GM18499 (cell line): ENCODE data around the gene STK39.
"Not testable (repeated sequence)": the region's sequence is repeated elsewhere in the genome, so short reads cannot be mapped to it uniquely, and the experiment has no call there.

Experiments
- ATAC-seq: cut with Tn5 transposase; IDR thresholded peaks from one replicate; pipeline ENCODE4 v1.9.1; 2021; ENCODE audit warnings: moderate number of reproducible peaks; ENCODE audit not compliant: insufficient read depth, unreplicated experiment

The STK39 gene

DNA sequence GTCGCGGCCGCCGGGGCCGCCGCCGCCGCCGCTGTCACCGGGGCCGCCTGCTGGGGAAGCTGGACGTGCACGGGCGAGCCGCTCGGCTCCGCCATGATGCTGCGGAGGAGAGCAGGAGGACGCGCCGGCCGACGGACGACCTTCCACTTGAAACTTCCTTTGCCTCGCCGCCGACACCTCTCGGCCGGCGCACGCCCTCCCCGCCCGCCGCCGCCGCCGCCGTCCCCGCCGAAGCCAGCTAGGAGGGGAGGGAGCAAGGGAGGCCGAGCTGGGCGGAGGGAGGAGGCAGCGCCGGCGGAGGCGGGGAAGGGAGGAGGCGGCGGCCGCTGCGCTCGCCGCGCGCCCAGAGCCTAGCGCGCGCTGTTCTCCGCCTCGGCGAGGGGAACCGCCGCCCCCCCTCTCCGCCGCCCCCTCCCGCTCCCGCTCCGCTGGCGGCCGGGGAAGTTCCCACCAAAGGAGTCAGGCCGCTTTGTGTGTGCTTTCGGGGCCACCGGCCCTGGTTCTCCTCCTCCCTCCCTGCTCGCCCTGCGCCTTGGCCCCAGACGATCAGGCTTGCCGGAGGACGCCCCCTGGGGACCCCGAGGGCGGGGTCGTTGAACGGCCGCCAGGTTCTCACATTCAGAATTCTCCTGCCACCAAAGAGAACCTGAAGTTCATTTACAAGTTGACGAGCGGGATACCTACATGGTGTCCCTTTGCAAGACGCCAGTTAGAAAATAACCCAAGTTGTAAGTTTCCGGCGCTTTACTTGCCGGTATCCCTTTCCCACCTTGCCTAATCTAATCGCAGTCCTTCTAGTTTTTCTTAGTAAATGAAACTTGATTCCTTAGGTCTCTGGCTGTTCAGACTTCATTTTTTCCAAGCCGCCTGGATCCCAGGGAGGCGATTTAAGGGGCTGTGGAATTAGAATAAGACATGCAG lies at the start of gene STK39:
STK39 (minus strand) TSS at position 255 of the 921 bp plus-strand sequence; CDS start at position 95, 160 bp downstream.
- peak; percentile 50 for ATAC-seq

DNA sequence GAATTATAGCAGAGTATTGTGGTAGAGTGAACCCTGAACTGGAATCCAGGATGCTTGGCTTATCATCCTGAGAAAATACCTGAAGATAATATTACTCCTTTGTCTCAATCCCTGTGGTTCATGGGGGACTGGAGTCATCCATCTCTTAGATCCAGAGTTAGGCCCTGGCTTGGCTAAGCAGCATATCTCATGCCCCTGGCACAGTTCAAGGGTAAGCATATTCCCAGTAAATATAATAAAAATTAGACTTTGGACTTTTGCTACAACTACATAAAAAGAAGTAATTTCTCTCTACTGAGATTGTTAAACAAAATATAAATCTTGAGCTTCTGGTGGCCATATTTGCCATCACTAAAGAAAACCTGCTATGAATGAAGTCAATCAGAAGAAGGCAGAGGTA lies 47.7 kb upstream of the STK39 start:
- ATAC-seq, result no peak

DNA sequence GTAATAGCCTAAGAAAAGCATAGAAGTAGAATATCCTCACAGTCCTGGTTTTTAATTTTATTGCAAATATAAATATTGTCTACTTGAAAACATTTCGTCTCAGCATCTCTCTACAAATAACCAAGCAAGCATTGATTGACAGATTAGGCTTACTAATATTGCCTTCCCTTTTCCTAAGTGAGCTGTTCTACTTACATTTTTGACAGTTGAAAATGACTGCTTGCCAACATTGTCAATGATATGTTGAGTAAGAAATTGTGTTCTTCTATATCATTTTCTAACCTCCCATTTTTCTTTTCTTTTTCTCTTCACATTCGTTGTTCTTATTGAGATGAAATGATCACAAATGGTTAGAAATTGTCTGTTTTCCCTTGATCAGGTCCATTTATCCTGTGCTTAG lies 47.0 kb upstream of the STK39 start:
- no peak for ATAC-seq

DNA sequence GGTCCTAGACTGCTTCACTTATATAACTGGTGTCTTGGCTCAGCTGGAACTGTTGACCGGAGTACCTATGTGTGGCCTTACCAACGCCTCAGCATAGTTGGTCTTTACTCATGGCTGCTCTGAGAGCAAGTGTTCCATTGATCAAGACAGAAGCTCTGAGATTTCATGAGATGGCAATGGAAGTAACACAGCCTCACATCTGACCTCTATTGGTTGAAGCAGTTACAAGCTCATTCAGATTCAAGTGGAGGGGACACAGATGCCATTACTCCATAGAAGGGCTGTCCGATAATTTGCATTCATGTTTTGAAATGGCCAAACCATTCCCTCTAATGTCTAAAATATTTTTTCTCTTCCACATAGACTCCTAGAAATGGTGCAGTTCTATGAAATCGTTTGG lies 46.4 kb upstream of the STK39 start:
- no peak for ATAC-seq

DNA sequence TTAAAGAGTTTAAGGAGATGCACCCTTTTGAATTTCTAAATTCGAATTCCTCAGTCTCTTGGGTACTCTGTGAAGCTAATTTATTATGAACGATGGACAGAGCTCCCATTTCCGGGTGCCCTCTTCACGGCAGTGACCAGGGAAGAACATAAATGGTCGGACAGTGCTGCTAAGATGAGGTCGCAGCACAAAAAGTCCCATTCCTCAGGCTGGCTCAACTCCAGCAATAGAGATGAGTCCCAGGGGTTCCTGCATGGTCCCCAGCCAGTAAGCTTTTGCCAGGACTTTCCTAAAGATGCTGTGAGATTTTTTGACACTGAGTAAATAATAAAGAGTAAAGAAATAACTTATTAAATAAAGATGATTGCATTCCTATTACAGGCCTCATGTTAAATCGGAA lies 43.0 kb upstream of the STK39 start:
- no peak for ATAC-seq

DNA sequence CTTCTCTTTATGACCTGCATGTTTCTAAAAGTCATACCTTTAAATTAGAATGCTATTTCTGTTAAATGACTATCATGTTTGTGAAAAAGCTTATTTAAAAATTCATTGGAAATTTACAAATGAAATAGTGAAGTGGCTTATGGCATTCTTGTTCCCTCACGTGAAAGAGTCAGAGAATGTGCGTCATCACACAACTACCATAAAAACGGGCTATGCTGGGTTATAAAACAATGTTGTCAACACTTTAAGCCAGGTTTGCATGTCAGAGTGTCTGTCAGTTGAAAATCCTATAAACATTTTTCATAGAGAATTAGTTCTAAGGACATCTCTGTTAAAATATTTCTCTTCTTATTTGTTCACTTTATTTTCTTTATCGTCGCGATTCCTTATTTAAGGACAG lies 42.5 kb upstream of the STK39 start:
- no peak for ATAC-seq

DNA sequence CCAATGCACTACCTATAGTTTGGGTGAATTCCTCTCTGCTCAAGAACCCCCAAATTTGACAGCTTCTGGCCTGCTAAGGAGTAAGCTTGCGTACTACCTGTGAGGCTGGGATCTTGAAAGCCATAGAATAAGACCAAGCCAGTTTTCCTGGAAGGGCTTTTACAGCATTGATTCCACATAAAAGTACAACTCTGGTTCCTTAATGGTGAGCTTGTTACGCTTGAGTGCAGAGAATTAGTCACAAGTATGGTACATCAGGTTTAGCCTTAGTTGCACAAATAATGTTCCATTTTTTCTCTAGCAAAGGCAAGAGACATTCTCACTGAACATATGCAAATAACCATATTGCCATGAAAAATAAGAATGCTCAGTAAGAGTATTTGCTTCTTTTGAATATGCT lies 39.1 kb upstream of the STK39 start:
- no peak for ATAC-seq

DNA sequence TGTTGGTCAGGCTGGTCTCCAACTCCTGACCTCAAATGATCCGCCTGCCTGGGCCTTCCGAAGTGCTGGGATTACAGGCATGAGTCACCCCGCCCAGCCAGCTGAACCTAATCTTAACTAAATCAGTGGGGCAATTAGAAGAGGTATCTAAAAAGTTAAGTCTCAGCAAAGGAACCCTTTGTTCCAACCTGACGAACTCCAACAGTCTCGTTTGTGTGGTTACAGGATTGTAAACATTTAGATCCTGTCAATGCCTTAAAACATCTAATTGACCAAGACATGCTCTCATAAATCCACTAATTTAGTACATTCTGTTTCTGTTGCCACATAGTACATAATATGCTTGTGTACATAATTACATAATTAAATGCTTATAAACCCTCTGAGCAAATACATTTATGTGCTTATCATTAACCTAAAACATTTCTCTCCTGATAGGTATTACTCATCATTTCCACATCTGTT lies 31.1 kb upstream of the STK39 start:
- no peak for ATAC-seq

DNA sequence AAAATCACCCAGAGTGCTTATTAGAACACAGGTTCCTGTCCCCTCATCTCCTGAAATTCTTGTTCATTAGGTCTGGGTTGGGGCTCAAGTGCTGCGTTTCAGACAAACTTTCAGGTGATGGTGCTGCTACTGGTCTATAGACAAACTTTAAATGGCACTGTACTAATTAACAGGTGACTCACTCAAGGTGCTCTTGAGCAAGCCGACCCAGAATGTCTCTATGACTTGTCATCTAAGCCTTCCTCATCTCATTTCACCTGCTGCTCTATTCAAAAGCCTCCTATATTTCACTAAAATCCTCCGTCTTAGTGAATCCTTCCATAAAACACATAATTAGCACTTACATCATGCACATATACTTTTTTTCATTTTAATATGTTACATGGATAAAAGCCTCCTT lies 29.9 kb upstream of the STK39 start:
- ATAC-seq, result no peak

DNA sequence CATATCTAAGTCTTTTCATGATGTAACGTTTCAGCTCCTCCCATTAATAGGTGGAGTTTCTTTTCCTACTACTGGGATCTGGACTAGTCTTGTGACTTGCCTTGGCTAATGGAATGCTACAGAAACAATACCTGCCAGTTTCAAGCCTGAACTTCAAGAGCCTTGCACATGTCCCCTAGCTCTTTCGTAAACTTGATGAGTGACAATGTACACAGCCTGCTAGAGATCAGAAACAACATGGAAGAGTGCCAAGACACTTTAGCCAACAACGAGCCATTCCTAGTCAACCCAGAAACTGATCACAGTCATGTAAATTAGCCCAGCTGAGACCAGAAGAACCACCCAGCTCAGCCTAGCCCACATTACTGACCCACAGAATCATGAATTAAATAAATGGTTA lies 24.8 kb upstream of the STK39 start:
- no peak for ATAC-seq

DNA sequence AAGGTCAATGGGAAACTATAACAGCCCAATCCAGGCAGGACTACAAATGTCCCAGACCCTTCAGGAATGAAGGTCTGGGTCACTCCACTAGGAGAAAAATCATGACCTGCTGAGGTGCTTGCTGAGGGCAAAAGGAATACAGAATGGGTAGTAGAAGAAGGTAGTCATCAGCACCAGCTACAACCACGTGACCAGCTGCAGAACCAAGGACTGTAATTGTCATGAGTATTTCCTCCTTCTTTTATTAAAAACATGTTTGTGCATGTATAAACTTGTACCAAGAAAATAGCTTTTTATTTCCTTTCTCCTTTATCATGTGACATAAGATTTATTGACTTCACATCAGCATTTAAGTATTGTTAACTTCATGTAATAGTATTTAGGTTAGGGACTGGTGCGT lies 15.5 kb upstream of the STK39 start:
- not testable (repeated sequence) for ATAC-seq

DNA sequence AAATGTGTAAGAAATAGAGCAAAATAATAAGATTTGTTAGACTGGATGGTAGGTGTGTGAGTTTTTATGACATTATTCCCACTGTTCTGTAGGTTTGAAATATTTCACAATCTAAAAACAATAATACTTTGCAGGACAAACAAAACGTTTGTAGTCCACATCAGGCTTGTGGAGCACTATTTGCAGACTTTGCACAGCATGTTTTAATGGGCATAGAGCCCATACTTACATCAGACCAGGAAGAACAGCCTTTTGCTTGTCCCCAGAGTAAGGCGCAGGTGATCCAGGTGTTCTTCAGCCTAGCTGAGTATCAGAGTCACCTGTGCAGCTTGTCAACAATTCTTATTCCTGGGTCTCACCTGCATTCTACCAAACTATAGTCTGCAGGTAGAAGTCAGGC lies 9.1 kb upstream of the STK39 start:
- no peak for ATAC-seq

DNA sequence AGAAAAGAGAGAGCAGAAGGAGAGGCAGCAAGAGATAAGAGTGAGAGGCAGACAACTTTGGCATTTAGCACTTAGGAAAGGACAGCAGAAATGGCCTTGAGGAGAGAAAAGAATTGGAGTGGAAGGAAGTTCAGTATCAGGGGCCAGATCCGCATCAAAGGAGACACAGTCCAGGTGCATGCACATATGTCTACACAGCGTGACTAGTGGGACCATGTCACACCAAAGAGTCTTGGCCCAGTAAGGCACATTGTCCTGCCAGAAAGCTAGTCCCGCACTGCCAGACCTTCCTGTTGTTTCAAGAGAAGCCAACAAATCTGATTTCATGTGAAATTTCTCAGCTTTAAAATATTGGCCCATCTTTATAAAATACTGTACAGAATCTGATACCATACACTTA lies 8.5 kb upstream of the STK39 start:
- no peak for ATAC-seq

DNA sequence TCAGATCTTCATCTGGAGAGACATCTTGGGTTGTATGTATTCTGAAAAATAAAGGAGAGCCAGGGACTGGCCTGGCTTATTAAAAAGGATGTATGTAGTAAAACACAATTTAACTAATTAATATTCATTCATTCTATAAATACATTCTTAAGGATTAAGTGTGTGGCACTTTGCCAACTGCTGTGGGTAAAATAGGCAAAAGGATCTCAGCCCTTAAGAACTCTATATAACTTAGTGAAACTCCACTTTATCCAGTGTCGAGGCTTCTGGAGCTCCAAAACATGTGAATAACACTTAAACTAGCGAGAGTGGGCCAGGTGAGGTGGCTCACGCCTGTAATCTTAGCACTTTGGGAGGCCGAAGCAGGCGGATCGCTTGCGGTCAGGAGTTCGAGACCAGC lies 7.7 kb upstream of the STK39 start:
- no peak for ATAC-seq

DNA sequence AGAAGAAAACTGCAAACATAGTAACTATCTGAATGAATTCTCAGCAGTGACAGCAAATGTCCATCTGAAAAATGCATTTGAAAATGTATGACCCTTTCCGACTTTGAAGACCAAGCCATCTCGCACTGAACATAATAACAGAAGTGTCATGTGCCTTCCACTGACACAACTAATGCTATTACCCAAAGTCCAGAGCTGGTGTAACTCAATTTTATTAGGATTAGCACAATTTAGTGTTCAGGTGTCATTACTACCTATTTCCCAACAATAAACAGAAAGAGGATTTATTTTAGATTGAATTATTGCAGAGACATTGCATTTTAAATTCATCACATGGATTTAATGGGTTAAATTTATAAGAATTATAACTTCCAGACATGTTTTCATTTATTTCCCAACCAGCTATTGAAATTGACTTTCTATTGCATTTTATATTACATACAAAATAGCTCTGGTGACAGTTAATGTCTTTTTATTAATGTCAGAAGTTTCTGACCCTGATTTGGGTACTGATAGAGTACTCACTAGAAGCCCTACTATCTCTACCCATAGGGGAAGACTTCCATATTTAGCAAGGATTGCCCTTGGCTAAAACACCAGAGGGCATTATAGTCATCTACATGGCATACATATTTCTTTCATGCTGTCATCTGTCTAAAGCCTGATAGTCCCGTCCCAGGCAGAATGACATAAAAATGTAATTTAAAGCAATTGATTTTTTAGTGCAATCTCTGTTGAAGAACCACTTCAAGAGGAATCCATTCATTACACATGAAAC lies 7.0 kb upstream of the STK39 start:
- ATAC-seq, result no peak

DNA sequence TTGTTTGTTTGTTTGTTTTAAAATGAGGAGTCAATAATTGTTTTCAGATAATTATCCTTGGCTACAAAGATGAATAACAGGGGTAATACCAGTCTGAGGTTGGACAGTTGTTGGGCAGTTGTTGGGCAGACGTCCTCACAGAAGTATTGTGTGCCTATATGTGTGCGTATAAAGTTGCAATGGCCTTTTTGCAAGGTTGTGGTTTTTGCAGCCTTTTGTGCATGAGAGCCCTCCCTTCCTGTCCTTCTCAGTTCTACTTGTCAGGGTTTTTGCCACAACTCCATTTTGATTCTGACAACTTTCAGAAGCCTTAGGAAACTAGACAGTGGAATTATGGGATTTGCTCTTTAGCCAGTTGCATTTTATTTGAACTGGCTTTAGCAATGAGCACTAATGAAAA lies 6.0 kb upstream of the STK39 start:
- ATAC-seq, result no peak

DNA sequence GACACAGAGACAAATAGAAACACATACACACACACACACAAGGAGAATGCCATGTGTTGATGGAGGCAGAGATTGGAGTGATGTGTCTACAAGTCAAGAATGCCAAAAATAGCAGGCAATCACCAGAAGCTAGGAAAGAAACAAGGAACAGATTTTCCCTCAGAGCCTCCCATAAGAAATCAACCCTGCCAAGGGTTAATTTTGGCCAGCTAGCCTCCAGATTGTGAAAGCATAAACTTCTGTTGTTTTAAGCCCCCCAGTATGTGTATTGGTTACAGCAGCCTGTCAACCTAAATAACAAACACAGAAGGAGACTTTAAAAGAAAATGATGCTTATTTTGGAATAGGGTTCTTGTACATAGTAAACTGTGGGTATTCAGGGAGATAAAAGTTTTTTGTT lies 5.6 kb upstream of the STK39 start:
- ATAC-seq, result no peak

DNA sequence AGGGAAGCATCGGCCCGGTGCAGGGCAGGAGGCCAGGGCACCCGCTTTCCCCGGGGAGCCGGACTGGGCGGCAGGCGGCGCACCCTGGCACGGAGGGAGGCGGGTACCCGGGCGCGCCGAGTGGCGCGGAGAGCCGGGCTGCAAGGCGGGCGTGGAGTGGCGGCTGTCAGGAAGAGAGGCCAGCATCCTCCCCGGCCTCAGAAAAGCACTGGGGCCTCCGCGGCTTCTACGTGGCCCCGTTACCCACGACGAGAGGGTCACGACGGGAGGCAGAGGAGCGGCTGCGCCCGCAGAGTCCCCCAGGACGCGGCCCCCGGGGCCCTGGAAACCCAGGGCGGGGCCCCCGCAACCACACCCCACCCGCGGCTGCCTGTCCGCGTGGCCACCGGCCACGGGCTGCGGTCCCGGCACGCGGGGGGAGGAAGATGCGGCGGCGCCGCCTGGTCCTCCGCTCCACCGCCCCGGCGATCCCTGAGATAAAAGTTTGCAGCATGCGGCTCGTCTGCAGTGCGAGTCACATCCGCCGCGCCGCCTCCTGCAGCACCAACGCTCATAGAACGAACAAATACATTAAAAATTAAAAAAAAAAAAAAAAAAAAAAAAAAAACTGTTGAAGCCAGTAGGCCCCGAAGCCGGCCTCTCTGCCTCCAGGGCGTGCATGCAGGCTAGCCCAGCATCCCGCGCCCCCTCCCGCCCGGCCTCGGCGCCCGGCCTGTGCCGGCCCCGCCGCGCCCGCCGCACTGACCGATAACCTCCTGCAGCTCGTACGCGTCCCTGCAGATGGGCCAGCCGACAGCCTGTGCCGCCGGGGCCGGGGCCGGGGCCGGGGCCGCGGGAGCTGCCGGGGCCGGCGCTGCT lies 683 bp downstream of the STK39 start:
- peak; percentile 62 for ATAC-seq

DNA sequence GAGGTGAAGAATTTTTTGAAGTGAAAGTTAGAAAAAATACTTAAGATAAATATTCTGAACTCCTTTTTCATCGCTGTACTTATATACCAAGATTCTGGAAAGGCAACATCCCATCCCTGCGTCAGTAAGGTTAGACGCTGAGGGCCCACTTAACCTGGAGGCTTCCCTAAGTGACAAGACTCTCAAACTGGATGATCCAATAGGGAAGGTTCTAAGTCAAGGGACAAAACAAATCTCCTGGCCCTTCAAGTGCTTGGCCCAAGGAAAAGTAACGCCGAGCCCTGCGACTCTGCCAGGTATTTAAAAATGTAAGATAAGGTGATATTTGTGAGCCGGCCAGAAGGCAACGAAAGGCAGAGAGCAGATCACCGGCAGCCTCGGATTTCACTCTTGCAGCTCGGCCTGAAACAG lies 1.3 kb downstream of the STK39 start:
- no peak for ATAC-seq

DNA sequence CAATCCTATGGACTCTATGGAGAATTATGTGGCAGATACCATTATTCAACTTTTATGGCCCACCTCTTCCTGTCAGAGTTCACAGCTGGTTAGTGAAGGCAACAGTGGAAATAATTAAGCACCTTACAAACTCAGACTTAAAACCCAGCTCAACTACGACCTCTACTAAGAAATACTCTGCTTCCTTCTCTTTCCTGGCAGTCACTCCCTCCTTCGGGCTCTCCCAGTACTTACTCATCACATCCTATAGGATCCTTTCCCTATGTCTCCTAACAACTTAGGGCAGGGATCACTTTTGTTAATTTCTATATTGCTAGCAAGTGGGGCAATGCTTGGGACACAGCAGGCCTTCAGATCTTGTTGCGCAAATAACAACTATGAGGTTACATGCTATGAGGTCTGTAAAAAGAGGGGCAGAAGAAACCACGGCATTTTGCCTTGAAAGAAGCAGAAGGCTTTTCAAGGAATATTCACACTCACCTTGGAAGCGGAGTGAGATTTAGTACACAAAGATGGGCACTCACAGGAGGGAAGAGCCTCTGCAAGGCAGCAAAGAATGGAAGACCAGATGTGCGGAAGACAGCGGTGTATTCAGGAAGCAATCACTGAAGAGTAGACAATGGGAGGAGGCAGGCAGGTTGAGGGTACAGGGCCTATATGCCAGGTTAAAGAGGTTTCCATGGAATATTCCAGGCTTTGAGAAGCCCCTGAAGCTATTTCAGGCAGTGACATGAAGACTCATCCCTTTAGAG lies 2.1 kb downstream of the STK39 start:
- ATAC-seq, result no peak
